T1000 (cell line): Measurements from ENCODE around the gene EPHA2.
"Not testable (repeated sequence)": the region's sequence is repeated elsewhere in the genome, so short reads cannot be mapped to it uniquely, and the experiment has no call there.

Experiments
- DNase-seq: peaks from one replicate; lab custom pipeline; 2025; ENCODE audit warnings: mixed read lengths; lab: John Stamatoyannopoulos, UW

The EPHA2 gene

DNA sequence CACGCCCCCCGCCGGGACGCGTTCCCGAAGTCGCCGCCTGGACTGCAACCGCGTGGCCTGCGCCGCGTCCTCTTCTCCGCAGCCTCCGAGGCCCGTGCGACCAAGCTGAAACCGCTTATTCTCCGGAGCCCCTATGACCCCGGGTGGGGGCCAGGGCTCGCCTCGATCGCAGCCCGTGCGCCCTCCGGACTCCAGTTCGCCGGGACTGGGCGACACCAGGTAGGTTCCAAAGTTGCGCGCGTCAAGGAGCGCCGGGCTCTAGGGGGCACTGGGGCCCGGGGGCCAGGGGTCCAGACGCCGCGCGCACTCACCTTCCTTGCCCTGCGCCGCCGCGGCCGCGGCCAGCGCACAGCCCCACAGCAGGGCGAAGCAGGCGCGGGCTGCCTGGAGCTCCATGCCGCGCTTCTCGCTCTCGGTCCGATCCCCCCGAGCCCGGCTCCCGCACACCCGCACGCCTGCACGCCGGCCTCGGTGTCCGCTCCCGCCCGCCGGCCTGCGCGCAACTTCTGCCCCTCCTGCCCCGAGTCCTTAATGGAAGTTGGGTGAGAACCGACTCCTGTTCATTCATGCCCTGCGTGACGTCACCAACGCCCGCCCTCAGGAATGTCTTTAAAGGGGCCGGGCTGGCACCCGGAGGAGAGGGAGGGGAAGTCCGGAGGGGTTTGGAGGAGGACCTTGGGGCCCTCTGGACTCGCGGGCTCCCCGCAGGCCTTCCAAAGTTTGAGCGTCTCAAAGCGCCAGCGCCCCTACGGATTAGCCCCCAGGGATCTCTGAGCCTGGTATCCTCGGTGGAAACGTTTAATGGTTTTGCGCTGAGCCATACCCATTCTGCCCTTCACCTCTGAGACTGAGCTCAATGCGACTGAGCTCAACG lies at the start of gene EPHA2:
TSS of gene EPHA2 (minus strand) at position 533 of the 874 bp plus-strand sequence. CDS start at position 396, 137 bp downstream.
- DNase-seq = peak; percentile 91

DNA sequence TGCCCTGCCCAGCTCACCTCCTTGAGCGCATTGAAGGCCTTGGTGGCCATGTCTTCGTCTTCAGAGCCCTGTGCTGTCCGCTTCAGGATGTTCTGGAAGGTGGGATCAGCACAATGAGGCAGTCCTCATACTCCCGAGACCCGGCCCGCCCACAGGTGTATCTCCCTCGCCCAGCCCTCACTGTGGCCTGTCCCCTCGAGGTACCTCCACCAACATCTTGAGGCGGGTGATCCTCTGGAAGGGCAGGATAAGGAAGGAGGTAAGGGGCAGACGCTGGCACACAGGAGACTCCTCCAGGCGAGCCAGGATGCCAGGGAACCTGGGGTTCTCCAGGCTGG lies 49.4 kb upstream of the EPHA2 start:
- DNase-seq = no peak

- no peak for DNase-seq
Measured at GRCh38 chr1:16204634-16205333, 48.9 kb upstream of the EPHA2 start.

- DNase-seq = no peak
Measured at GRCh38 chr1:16204216-16204615, 48.3 kb upstream of the EPHA2 start.

GRCh38 chr1:16203550-16203949 lies 47.7 kb upstream of the EPHA2 start:
- no peak for DNase-seq

DNA sequence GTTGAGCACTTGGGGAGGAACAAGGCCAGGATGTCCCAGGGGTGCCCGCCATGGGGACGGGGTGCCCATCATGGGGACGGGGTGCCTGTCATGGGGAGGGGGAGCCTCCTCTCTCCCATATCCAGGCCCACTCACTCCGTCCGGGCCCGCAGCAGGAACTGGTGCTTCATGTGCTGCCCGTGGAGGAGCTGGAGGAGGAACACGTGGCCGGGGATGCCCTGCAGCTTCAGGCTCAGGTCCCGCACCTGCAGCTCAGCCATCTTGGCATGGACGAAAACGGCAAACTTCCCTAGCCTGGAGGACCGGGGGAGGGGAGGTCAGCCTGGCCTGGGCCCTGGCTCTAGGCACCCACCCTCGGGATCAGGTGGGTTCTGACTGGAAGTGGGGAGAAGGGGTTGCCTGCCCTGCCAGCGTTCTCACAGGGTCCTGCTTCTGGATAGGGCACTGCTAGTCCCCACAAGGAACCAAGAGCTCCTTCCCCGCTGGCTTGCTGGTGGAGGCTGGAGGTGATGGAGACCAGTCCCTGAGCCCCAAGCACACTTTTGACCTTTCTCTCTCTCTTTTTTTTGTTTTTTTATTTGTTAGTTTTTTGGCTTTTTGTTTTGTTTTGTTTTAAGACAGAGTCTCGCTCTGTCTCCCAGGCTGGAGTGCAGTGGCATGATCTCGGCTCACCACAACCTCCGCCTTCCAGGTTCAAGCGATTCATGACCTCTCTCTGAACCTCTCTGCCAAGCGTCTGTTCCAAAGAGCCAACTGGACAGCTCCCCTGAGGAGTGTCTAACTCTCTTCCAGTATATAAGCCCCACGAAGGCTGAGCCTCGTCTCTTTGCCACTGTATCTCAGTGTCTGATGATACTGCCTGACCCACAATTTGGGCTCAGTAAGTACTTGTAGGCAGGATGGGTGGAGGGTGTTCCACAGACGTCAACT lies 46.7 kb upstream of the EPHA2 start:
- no peak for DNase-seq

GRCh38 chr1:16199700-16200099 lies 43.8 kb upstream of the EPHA2 start:
- no peak for DNase-seq

- DNase-seq = no peak
Measured at GRCh38 chr1:16199157-16199501, 43.3 kb upstream of the EPHA2 start.

- DNase-seq = no peak
Measured at GRCh38 chr1:16198444-16199156, 42.7 kb upstream of the EPHA2 start.

GRCh38 chr1:16196874-16197273 lies 41.0 kb upstream of the EPHA2 start:
- no peak for DNase-seq

- not testable (repeated sequence) for DNase-seq
Measured at GRCh38 chr1:16196139-16196538, 40.3 kb upstream of the EPHA2 start.

- no peak for DNase-seq
Measured at GRCh38 chr1:16195518-16195905, 39.6 kb upstream of the EPHA2 start.

GRCh38 chr1:16191916-16192546 lies 36.2 kb upstream of the EPHA2 start:
- no peak for DNase-seq

DNA sequence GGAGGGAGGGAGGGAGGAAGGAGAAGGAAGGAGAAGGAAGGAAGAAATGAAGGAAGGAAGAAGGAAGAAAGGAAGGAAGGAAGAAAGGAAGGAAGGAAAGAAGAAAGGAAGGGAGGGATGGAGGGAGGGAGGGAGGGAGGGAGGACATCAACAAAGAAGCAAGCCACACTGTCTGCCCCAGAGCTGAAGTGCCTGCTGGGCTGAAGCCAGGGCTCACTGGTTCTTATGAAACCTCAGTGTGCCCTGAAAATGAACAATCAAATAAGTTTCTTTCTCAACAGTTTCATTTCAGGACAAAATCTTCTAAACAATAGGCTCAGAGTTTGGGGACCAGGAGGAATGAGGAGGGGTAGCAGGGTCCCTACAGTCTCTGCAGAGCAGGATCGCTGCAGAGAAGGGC lies 35.4 kb upstream of the EPHA2 start:
- DNase-seq = no peak

DNA sequence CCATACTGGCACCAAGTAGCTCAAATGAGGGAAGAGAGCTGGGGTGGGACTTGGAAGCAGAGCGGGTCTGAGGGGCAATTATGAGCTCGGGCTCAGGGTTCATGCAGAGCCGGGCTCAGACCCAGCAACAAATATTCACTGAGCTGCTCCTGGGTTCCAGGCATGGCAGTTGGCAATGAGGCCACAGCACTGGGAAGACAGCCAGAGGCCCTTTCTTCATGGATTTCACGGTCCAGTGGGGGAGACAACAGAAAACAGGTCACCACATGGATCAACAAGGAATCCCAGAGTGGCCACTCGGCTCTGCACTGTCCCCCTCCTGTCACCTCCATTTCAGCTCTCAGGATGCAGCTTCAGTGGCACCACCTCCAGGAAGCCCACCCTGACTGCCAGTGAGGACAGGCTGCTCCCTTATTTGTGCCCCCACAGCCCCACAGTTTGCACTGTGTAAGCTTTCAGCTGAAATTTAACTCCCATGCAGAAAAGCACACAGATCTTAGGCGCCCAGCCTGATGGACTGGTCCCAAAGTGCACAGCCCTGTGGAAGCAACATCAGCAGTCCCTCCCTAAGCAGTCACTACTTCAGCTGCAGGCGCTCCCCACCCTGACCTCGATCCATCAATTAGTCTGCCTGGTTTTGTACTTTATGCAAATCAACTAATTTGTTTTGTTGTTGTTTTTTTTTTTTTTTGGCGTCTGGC lies 34.2 kb upstream of the EPHA2 start:
- no peak for DNase-seq

- no peak for DNase-seq
Measured at GRCh38 chr1:16189003-16189402, 33.1 kb upstream of the EPHA2 start.

GRCh38 chr1:16187748-16188401 lies 32.0 kb upstream of the EPHA2 start:
- DNase-seq = peak; percentile 76

DNA sequence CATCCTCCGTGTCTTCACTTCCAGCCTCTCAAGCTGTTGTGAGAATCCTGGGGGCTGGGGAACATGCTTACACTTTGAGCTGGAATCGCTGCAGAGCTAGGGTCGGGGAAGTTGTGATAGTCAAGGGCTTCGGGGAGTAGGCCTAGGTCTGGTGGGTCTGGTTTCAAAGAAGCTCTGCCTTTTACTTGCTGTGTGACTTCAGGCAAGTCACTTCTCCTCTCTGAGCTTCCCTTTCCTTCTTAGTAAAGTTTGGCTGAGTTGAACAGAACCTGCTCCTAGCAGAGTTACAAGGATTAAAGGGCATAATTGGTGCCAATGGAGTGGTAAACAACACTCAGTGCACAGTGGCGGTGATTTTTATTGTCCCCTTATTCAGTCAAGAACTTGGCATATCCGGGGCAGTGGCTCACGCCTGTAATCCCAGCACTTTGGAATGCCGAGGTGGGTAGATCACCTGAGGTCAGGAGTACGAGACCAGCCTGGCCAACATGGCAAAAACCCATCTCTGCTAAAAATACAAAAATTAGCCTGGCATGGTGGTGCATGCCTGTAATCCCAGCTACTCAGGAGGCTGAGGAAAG lies 30.9 kb upstream of the EPHA2 start:
- DNase-seq = no peak

- no peak for DNase-seq
Measured at GRCh38 chr1:16184557-16185303, 28.9 kb upstream of the EPHA2 start.
